ENCODE measurements around the gene UGDH. TPM values are rescaled to one million over a fixed set of nuclear protein-coding genes. Genes with fewer than 3 reads are reported as not detected.

UGDH gene
- total and polyA plus RNA-seq, 10 of the 15 experiments (the other 5 are each of a cell fraction or from before 2014, with no cell fraction given), result 11.1 to 60.3 (median 26.8) TPM

DNA sequence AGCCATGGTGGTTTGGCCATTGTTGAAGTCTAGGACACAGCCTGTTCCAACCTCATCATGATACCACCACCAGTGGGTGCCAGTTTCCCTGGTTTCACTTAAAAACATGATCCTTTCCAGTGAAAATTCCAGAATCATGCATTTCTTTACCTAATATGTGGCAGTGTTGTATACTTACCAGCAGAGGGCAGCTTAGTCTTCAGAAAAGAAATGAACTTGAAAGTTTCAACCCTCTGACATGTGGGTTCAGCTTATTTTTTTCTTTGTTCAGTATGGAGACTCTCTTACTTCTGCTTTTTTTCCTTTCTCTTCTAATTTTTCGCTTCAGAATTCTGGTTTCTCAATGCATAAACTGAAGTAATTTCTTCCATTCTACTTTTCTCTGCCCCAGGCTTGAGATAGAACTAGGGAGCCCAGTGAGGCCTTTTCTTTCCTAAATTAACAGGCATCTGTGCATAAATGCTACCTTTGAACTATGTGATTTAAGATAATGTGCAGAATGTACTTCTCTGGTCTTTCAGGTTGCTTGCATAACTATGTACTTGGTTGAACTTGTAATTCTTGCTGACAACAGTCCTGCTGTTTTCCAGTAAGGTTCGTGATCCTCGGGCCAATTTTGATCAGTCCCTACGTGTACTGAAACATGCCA is 57.7 kb downstream of the UGDH start (continued):
- TF ChIP-seq, protein P1, sequence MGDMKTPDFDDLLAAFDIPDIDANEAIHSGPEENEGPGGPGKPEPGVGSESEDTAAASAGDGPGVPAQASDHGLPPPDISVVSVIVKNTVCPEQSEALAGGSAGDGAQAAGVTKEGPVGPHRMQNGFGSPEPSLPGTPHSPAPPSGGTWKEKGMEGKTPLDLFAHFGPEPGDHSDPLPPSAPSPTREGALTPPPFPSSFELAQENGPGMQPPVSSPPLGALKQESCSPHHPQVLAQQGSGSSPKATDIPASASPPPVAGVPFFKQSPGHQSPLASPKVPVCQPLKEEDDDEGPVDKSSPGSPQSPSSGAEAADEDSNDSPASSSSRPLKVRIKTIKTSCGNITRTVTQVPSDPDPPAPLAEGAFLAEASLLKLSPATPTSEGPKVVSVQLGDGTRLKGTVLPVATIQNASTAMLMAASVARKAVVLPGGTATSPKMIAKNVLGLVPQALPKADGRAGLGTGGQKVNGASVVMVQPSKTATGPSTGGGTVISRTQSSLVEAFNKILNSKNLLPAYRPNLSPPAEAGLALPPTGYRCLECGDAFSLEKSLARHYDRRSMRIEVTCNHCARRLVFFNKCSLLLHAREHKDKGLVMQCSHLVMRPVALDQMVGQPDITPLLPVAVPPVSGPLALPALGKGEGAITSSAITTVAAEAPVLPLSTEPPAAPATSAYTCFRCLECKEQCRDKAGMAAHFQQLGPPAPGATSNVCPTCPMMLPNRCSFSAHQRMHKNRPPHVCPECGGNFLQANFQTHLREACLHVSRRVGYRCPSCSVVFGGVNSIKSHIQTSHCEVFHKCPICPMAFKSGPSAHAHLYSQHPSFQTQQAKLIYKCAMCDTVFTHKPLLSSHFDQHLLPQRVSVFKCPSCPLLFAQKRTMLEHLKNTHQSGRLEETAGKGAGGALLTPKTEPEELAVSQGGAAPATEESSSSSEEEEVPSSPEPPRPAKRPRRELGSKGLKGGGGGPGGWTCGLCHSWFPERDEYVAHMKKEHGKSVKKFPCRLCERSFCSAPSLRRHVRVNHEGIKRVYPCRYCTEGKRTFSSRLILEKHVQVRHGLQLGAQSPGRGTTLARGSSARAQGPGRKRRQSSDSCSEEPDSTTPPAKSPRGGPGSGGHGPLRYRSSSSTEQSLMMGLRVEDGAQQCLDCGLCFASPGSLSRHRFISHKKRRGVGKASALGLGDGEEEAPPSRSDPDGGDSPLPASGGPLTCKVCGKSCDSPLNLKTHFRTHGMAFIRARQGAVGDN (IDR thresholded peaks at IDR 0.05), result no peak
- TF ChIP-seq FOXM1 (IDR thresholded peaks at IDR 0.05; ENCODE audit: low read depth, low read length), result peak; percentile 70; the same call in 1 of the 2 replicates
- no peak for TF ChIP-seq KDM1A (IDR thresholded peaks at IDR 0.05; ENCODE audit: borderline replicate concordance)
- TF ChIP-seq SMARCA5 (IDR thresholded peaks at IDR 0.05), result no peak
- TF ChIP-seq FOS (IDR thresholded peaks at IDR 0.05; ENCODE audit: borderline replicate concordance, extremely low read depth, insufficient read length), result no peak
- TF ChIP-seq HCFC1 (IDR thresholded peaks at IDR 0.05; ENCODE audit: low read length), result no peak
- TF ChIP-seq RELA (IDR thresholded peaks at IDR 0.05; ENCODE audit: borderline replicate concordance, partially characterized antibody), result no peak
- TF ChIP-seq NFYB (IDR thresholded peaks at IDR 0.05; ENCODE audit: insufficient read depth, low read depth, low read length), result no peak
- peak; percentile 78; the same call in 1 of the 2 replicates for TF ChIP-seq MXI1 (IDR thresholded peaks at IDR 0.05; ENCODE audit: low read depth, low read length)
- TF ChIP-seq ZNF274 (IDR thresholded peaks at IDR 0.05; ENCODE audit: insufficient read depth, insufficient read length), result no peak
- TF ChIP-seq, protein P2, sequence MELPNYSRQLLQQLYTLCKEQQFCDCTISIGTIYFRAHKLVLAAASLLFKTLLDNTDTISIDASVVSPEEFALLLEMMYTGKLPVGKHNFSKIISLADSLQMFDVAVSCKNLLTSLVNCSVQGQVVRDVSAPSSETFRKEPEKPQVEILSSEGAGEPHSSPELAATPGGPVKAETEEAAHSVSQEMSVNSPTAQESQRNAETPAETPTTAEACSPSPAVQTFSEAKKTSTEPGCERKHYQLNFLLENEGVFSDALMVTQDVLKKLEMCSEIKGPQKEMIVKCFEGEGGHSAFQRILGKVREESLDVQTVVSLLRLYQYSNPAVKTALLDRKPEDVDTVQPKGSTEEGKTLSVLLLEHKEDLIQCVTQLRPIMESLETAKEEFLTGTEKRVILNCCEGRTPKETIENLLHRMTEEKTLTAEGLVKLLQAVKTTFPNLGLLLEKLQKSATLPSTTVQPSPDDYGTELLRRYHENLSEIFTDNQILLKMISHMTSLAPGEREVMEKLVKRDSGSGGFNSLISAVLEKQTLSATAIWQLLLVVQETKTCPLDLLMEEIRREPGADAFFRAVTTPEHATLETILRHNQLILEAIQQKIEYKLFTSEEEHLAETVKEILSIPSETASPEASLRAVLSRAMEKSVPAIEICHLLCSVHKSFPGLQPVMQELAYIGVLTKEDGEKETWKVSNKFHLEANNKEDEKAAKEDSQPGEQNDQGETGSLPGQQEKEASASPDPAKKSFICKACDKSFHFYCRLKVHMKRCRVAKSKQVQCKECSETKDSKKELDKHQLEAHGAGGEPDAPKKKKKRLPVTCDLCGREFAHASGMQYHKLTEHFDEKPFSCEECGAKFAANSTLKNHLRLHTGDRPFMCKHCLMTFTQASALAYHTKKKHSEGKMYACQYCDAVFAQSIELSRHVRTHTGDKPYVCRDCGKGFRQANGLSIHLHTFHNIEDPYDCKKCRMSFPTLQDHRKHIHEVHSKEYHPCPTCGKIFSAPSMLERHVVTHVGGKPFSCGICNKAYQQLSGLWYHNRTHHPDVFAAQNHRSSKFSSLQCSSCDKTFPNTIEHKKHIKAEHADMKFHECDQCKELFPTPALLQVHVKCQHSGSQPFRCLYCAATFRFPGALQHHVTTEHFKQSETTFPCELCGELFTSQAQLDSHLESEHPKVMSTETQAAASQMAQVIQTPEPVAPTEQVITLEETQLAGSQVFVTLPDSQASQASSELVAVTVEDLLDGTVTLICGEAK (IDR thresholded peaks at IDR 0.05; ENCODE audit: borderline replicate concordance), result no peak
- no peak for TF ChIP-seq PAX5 (IDR thresholded peaks at IDR 0.05; ENCODE audit: borderline replicate concordance, low read depth, low read length)
- no peak for TF ChIP-seq TCF7 (IDR thresholded peaks at IDR 0.05; ENCODE audit: borderline replicate concordance)
- TF ChIP-seq MYB (IDR thresholded peaks at IDR 0.05; ENCODE audit: borderline replicate concordance, low read depth, low read length), result no peak
- peak; percentile 36; the same call in 1 of the 2 replicates for TF ChIP-seq PML (IDR thresholded peaks at IDR 0.05; ENCODE audit: low read length)
- TF ChIP-seq KLF5 (IDR thresholded peaks at IDR 0.05; ENCODE audit: partially characterized antibody), result no peak
- TF ChIP-seq LARP7 (IDR thresholded peaks at IDR 0.05), result 0 out of 2 replicates have a peak, but pooled peaks have one; percentile 32
- no peak for TF ChIP-seq ZNF622 (IDR thresholded peaks at IDR 0.05)
- TF ChIP-seq ZSCAN29 (IDR thresholded peaks at IDR 0.05), result no peak
- TF ChIP-seq, protein P3, sequence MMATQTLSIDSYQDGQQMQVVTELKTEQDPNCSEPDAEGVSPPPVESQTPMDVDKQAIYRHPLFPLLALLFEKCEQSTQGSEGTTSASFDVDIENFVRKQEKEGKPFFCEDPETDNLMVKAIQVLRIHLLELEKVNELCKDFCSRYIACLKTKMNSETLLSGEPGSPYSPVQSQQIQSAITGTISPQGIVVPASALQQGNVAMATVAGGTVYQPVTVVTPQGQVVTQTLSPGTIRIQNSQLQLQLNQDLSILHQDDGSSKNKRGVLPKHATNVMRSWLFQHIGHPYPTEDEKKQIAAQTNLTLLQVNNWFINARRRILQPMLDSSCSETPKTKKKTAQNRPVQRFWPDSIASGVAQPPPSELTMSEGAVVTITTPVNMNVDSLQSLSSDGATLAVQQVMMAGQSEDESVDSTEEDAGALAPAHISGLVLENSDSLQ (IDR thresholded peaks at IDR 0.05), result no peak
- TF ChIP-seq, protein P4, sequence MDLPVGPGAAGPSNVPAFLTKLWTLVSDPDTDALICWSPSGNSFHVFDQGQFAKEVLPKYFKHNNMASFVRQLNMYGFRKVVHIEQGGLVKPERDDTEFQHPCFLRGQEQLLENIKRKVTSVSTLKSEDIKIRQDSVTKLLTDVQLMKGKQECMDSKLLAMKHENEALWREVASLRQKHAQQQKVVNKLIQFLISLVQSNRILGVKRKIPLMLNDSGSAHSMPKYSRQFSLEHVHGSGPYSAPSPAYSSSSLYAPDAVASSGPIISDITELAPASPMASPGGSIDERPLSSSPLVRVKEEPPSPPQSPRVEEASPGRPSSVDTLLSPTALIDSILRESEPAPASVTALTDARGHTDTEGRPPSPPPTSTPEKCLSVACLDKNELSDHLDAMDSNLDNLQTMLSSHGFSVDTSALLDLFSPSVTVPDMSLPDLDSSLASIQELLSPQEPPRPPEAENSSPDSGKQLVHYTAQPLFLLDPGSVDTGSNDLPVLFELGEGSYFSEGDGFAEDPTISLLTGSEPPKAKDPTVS (IDR thresholded peaks at IDR 0.05; ENCODE audit: low read depth, low read length), result peak; percentile 91

All from GM12878 (cell line).